ENCODE measurements around the gene CBLL2. TPM values are rescaled to one million over a fixed set of nuclear protein-coding genes. Genes with fewer than 3 reads are reported as not detected.

Gene CBLL2
- total and polyA plus RNA-seq, 10 of the 15 experiments (the other 5 are each of a cell fraction or from before 2014, with no cell fraction given), result 0.12 to 0.17 TPM; not detected in 8

DNA sequence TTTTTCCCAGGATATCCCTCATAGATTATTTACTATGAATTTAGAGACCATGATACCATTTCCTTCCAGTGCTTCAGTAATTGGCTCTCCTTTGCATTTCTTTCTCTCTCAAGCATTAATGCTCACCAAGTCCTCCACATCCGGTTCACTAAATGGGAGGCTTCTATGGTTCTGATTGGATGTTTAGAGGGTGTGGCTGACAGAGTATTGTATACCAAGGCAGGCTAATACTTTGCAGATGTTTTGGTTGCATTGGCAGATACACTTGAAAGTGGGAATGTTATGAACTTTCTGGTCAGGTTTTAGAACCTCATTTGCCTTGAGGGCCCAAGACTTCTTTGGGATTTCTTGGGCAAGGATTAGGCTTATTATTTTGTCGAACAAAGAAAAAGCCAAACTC lies 24.2 kb downstream of the CBLL2 start:
- in situ Hi-C loops (cut with MboI), result no loop called here
- ChIA-PET POLR2A (no interaction called here), CTCF (no interaction called here), RAD21 (ENCODE audit: unreplicated experiment) (no interaction called here), SMC1A (ENCODE audit: uncharacterized antibody, unreplicated experiment) (no interaction called here)
- FAIRE-seq, result no peak
- H3K4me1 ChIP-seq (ENCODE audit: control insufficient read depth, insufficient read depth, low read length), result no peaks in the 10 kb centered on the region
- no peak for DNase-seq (ENCODE audit: low read depth, low spot score)
- no peaks in the 10 kb centered on the region for H4K20me1 ChIP-seq (ENCODE audit: control insufficient read depth, insufficient read depth)
- TF ChIP-seq NR2C1 (IDR thresholded peaks at IDR 0.05) (no peak), ZNF384 (IDR thresholded peaks at IDR 0.05; ENCODE audit: borderline replicate concordance, low read depth, low read length) (no peak), RCOR1 (conservative IDR thresholded peaks at IDR 0.05; ENCODE audit: low read depth, low read length) (no peak), PML (IDR thresholded peaks at IDR 0.05; ENCODE audit: low read length) (no peak), ZBED1 (IDR thresholded peaks at IDR 0.05; ENCODE audit: borderline replicate concordance) (no peak), BCL11A (IDR thresholded peaks at IDR 0.05; ENCODE audit: low read depth, low read length) (no peak), CBFB (IDR thresholded peaks at IDR 0.05; ENCODE audit: low read depth) (no peak), NR2C2 (IDR thresholded peaks at IDR 0.05; ENCODE audit: borderline replicate concordance, control insufficient read depth, insufficient read length, low read depth) (no peak), JUND (IDR thresholded peaks at IDR 0.05; ENCODE audit: low read depth, low read length) (no peak), BHLHE40 (IDR thresholded peaks at IDR 0.05; ENCODE audit: borderline replicate concordance in 1 of 2, low read depth in 2 of 2, low read length in 1 of 2) (no peak), ZNF217 (IDR thresholded peaks at IDR 0.05) (no peak), POLR2AphosphoS2 (IDR thresholded peaks at IDR 0.05; ENCODE audit: low read depth, low read length) (no peak), ZSCAN29 (IDR thresholded peaks at IDR 0.05) (no peak), HDGF (IDR thresholded peaks at IDR 0.05) (no peak), KLF5 (IDR thresholded peaks at IDR 0.05; ENCODE audit: partially characterized antibody) (no peak)
- TF ChIP-seq, protein P1, sequence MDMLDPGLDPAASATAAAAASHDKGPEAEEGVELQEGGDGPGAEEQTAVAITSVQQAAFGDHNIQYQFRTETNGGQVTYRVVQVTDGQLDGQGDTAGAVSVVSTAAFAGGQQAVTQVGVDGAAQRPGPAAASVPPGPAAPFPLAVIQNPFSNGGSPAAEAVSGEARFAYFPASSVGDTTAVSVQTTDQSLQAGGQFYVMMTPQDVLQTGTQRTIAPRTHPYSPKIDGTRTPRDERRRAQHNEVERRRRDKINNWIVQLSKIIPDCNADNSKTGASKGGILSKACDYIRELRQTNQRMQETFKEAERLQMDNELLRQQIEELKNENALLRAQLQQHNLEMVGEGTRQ (IDR thresholded peaks at IDR 0.05; ENCODE audit: borderline replicate concordance, low read depth, low read length), result no peak
- TF ChIP-seq, protein P2, sequence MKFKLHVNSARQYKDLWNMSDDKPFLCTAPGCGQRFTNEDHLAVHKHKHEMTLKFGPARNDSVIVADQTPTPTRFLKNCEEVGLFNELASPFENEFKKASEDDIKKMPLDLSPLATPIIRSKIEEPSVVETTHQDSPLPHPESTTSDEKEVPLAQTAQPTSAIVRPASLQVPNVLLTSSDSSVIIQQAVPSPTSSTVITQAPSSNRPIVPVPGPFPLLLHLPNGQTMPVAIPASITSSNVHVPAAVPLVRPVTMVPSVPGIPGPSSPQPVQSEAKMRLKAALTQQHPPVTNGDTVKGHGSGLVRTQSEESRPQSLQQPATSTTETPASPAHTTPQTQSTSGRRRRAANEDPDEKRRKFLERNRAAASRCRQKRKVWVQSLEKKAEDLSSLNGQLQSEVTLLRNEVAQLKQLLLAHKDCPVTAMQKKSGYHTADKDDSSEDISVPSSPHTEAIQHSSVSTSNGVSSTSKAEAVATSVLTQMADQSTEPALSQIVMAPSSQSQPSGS (IDR thresholded peaks at IDR 0.05; ENCODE audit: low read length), result no peak
- TF ChIP-seq, protein P3, sequence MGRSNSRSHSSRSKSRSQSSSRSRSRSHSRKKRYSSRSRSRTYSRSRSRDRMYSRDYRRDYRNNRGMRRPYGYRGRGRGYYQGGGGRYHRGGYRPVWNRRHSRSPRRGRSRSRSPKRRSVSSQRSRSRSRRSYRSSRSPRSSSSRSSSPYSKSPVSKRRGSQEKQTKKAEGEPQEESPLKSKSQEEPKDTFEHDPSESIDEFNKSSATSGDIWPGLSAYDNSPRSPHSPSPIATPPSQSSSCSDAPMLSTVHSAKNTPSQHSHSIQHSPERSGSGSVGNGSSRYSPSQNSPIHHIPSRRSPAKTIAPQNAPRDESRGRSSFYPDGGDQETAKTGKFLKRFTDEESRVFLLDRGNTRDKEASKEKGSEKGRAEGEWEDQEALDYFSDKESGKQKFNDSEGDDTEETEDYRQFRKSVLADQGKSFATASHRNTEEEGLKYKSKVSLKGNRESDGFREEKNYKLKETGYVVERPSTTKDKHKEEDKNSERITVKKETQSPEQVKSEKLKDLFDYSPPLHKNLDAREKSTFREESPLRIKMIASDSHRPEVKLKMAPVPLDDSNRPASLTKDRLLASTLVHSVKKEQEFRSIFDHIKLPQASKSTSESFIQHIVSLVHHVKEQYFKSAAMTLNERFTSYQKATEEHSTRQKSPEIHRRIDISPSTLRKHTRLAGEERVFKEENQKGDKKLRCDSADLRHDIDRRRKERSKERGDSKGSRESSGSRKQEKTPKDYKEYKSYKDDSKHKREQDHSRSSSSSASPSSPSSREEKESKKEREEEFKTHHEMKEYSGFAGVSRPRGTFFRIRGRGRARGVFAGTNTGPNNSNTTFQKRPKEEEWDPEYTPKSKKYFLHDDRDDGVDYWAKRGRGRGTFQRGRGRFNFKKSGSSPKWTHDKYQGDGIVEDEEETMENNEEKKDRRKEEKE (IDR thresholded peaks at IDR 0.05), result no peak
- BruUV-seq (replicated peaks), result no TSS peak
- 51% methylated on average over 2 of the region's 2 CpGs for WGBS (ENCODE audit: insufficient coverage, insufficient replicate concordance, low lambda C conversion rate, missing lambda C conversion rate)
- no peaks in the 10 kb centered on the region for H3K9me3 ChIP-seq (replicated peaks; ENCODE audit: control insufficient read depth, insufficient read depth, low read length)
- no peaks in the 10 kb centered on the region for H3K36me3 ChIP-seq (ENCODE audit: control insufficient read depth in 2 of 2, insufficient read depth in 2 of 2, low read length in 1 of 2)
- ATAC-seq, result no peak
- intact Hi-C loops (cut with micrococcal nuclease; ENCODE audit: unreplicated experiment), result no loop called here
- H3K27me3 ChIP-seq (replicated peaks in 1 of 2; ENCODE audit: control insufficient read depth in 2 of 2, insufficient read depth in 2 of 2, low read length in 1 of 2), result no peaks in the 10 kb centered on the region
- H3K27ac ChIP-seq (ENCODE audit: control insufficient read depth, insufficient read depth), result no peak overlapping the region
- H3K9ac ChIP-seq (ENCODE audit: control insufficient read depth, insufficient read depth, low read length), result no peak overlapping the region
- no peaks in the 10 kb centered on the region for H3K79me2 ChIP-seq (ENCODE audit: control insufficient read depth, insufficient read depth, low read length)
- H3K4me2 ChIP-seq (ENCODE audit: control insufficient read depth, insufficient read depth), result no peak overlapping the region
- H2AFZ ChIP-seq (ENCODE audit: control insufficient read depth, low read depth, low read length), result no peak overlapping the region
- no peak overlapping the region for H3K4me3 ChIP-seq

All from GM12878 (cell line).